Mesodermal cell (in vitro differentiated cells): ENCODE data around the gene SEC14L6.

ENCODE experiments used
- H3K27ac ChIP-seq: 2 replicates; pipeline ENCODE4 v1.7.0; 2013; ENCODE audit warnings: mild to moderate bottlenecking, low read depth, low read length, moderate library complexity; ENCODE audit not compliant: severe bottlenecking
- H3K36me3 ChIP-seq: 2 replicates; pipeline ENCODE4 v1.7.1; 2013; ENCODE audit warnings: mild to moderate bottlenecking, low read length, moderate library complexity; ENCODE audit not compliant: control insufficient read depth, insufficient read depth
- H3K4me1 ChIP-seq: one replicate; pipeline ENCODE4 v1.7.1; 2013; ENCODE audit warnings: mild to moderate bottlenecking, low read length; ENCODE audit not compliant: insufficient read depth, control insufficient read depth, poor library complexity, severe bottlenecking
- H3K4me3 ChIP-seq: 2 replicates; pipeline ENCODE4 v1.7.0; 2013; ENCODE audit warnings: low read length, control low read depth, mild to moderate bottlenecking; ENCODE audit not compliant: insufficient read depth, poor library complexity, severe bottlenecking; ENCODE audit errors: extremely low read depth
- H3K9me3 ChIP-seq: 2 replicates; pipeline ENCODE4 v1.7.1; 2013; ENCODE audit warnings: mild to moderate bottlenecking, low read length, moderate library complexity; ENCODE audit not compliant: control insufficient read depth
- WGBS, 2 experiments: methylation state at CpG; one replicate each; pipeline ENCODE4 v1.1.5; 2013; ENCODE audit warnings: missing lambda C conversion rate in 2 of 2; ENCODE audit not compliant: insufficient coverage in 2 of 2; 5-methylcytosine and 5-hydroxymethylcytosine counted together

The SEC14L6 gene

GRCh38 chr22:30578481-30578880, 31.9 kb upstream of the SEC14L6 start:
- Histone ChIP-seq H3K36me3 (peaks cover 80% of the 10 kb centered on the region), H3K4me1 (peaks cover 7% of the 10 kb centered on the region), H3K4me3 (no peak overlapping the region), H3K9me3 (no peaks in the 10 kb centered on the region), H3K27ac (no peak overlapping the region)
- 94 to 98% methylated on average over 12 of the region's 12 CpGs for WGBS, 2 experiments

GRCh38 chr22:30575859-30576258, 29.3 kb upstream of the SEC14L6 start:
- H3K4me3 ChIP-seq, result no peak overlapping the region
- peak overlapping the region; percentile 29 for H3K27ac ChIP-seq
- peaks cover 7% of the 10 kb centered on the region for H3K4me1 ChIP-seq
- peaks cover 55% of the 10 kb centered on the region for H3K36me3 ChIP-seq
- WGBS, 2 experiments, result 94 to 97% methylated on average over 12 to 13 of the region's 15 CpGs
- H3K9me3 ChIP-seq, result no peaks in the 10 kb centered on the region

GRCh38 chr22:30574997-30575671, 28.6 kb upstream of the SEC14L6 start:
- Histone ChIP-seq H3K9me3 (no peaks in the 10 kb centered on the region), H3K36me3 (peaks cover 48% of the 10 kb centered on the region), H3K4me1 (peaks cover 7% of the 10 kb centered on the region), H3K4me3 (peak overlapping the region; percentile 18), H3K27ac (peak overlapping the region; percentile 29)
- 85 to 86% methylated on average over 11 to 12 of the region's 12 CpGs for WGBS, 2 experiments

- 3 to 6% methylated on average over 48 to 50 of the region's 75 CpGs for WGBS, 2 experiments
- Histone ChIP-seq H3K27ac (peak within 1 kb of the TSS; percentile 29), H3K4me3 (peak within 1 kb of the TSS; percentile 19)
Measured at GRCh38 chr22:30574095-30574981, 27.8 kb upstream of the SEC14L6 start, which contains the start of gene GAL3ST1. GAL3ST1 (minus strand) TSS chr22:30574665; CDS start chr22:30557392, 17,273 bp downstream.

GRCh38 chr22:30573594-30574094, 27.1 kb upstream of the SEC14L6 start:
- no peak overlapping the region for H3K4me3 ChIP-seq
- peaks cover 33% of the 10 kb centered on the region for H3K36me3 ChIP-seq
- H3K27ac ChIP-seq, result no peak overlapping the region
- H3K9me3 ChIP-seq, result no peaks in the 10 kb centered on the region
- WGBS, 2 experiments, result 71 to 77% methylated on average over 4 to 7 of the region's 7 CpGs
- H3K4me1 ChIP-seq, result peaks cover 7% of the 10 kb centered on the region

More at GRCh38 chr22:30574095-30574981, 27.8 kb upstream of the SEC14L6 start, which contains the start of gene GAL3ST1:
- Histone ChIP-seq H3K36me3 (peaks cover 40% of the 10 kb centered on the region), H3K9me3 (no peaks in the 10 kb centered on the region), H3K4me1 (peaks cover 7% of the 10 kb centered on the region)

GRCh38 chr22:30572840-30573593, 26.5 kb upstream of the SEC14L6 start:
- whole genome bisulfite sequencing, 2 experiments, result 82 to 85% methylated on average over 5 to 9 of the region's 12 CpGs

GRCh38 chr22:30572210-30572609, 25.7 kb upstream of the SEC14L6 start:
- Histone ChIP-seq H3K4me3 (no peak overlapping the region), H3K9me3 (no peaks in the 10 kb centered on the region), H3K4me1 (peaks cover 7% of the 10 kb centered on the region), H3K27ac (no peak overlapping the region), H3K36me3 (peaks cover 19% of the 10 kb centered on the region)
- 83 to 85% methylated on average over 4 of the region's 6 CpGs for WGBS, 2 experiments

More at GRCh38 chr22:30572840-30573593, 26.5 kb upstream of the SEC14L6 start:
- peaks cover 7% of the 10 kb centered on the region for H3K4me1 ChIP-seq
- no peak overlapping the region for H3K27ac ChIP-seq
- no peak overlapping the region for H3K4me3 ChIP-seq
- H3K36me3 ChIP-seq, result peaks cover 27% of the 10 kb centered on the region
- H3K9me3 ChIP-seq, result no peaks in the 10 kb centered on the region

GRCh38 chr22:30569674-30570202, 23.2 kb upstream of the SEC14L6 start:
- no peak overlapping the region for H3K27ac ChIP-seq
- no peaks in the 10 kb centered on the region for H3K4me1 ChIP-seq
- no peak overlapping the region for H3K4me3 ChIP-seq
- no peaks in the 10 kb centered on the region for H3K36me3 ChIP-seq
- 86 to 88% methylated on average over 8 to 9 of the region's 10 CpGs for WGBS, 2 experiments
- H3K9me3 ChIP-seq, result no peaks in the 10 kb centered on the region

- Histone ChIP-seq H3K36me3 (no peaks in the 10 kb centered on the region), H3K4me3 (no peak overlapping the region), H3K27ac (no peak overlapping the region), H3K4me1 (no peaks in the 10 kb centered on the region), H3K9me3 (no peaks in the 10 kb centered on the region)
- 67 to 76% methylated on average over 8 of the region's 10 CpGs for WGBS, 2 experiments
Measured at GRCh38 chr22:30568137-30568805, 21.7 kb upstream of the SEC14L6 start.
